Neural progenitor cell (in vitro differentiated cells): Measurements from ENCODE around the gene TMPRSS4.

Experiments used
- CTCF ChIP-seq: fragments of 200-600 bp; sonication (generic); IDR thresholded peaks from 2 replicates; pipeline ENCODE4 v1.5.1; 2017; ENCODE audit warnings: antibody characterized with exemption, mild to moderate bottlenecking
- EZH2 ChIP-seq: fragments of 200-600 bp; sonication (generic); IDR thresholded peaks from 2 replicates; pipeline ENCODE4 v1.6.1; 2017; ENCODE audit warnings: antibody characterized with exemption, mild to moderate bottlenecking, moderate library complexity

DNA sequence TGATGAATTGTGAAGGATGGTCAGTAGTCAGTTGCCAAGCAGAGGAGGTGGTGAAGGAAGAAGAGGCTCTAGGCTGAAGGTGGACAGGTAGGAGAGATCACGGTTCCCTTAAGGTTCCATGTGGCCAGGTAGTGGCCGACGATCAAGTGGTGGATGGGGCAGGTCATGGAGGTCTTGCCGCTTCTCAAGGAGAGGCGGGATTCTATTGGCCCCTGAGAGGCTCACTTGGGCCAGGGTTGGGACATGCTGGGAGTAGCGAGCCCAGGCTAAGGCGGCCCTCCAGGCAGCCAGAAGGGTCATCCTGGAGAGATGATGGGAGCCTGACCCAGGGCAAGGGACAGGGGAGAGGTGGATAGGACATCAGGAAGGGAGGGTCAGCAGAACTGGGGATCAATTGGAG, 20.9 kb upstream of the TMPRSS4 start:
- TF ChIP-seq CTCF (no peak), EZH2 (no peak)
